H1 (cell line): ENCODE measurements around the gene BAZ2B. TPM values are rescaled to one million over a fixed set of nuclear protein-coding genes. Genes with fewer than 3 reads are reported as not detected.

Experiments
- CTCF ChIA-PET: fragments of 300-600 bp; sonication (Branson Sonifier 250); formaldehyde crosslinking; loops from one replicate; lab custom pipeline; 2021; ENCODE audit not compliant: partially characterized antibody; lab: Charles Lee
- POLR2A ChIA-PET: fragments of 300-600 bp; sonication (Branson Sonifier 250); formaldehyde crosslinking; loops from one replicate; lab custom pipeline; 2021; ENCODE audit warnings: inconsistent platforms; ENCODE audit not compliant: partially characterized antibody; lab: Charles Lee
- DNase-seq, 2 experiments: peaks; one replicate each; pipeline versions ENCODE4 v3.0.0 to v3.0.0-alpha.2; 2010 to 2022; ENCODE audit warnings: low spot score in 2 of 2, low read depth in 1 of 2, mixed read lengths in 1 of 2
- FAIRE-seq: peaks from 2 replicates; lab custom pipeline; 2011; peaks lifted over from hg19 to GRCh38; lab: Jason Lieb, UNC
- H2AFZ ChIP-seq: 2 replicates; pipeline ENCODE4 v1.8.1; 2012; ENCODE audit warnings: low read length, inconsistent platforms
- H2AK5ac ChIP-seq: 2 replicates; pipeline ENCODE4 v1.6.1; 2013; ENCODE audit warnings: low read depth, low read length
- H2BK120ac ChIP-seq: replicated peaks from 2 replicates; pipeline ENCODE3; 2013; ENCODE audit warnings: low read depth, low read length, inconsistent platforms
- H2BK12ac ChIP-seq: 2 replicates; pipeline ENCODE4 v1.6.1; 2013; ENCODE audit warnings: low read depth, low read length
- H2BK15ac ChIP-seq: 2 replicates; pipeline ENCODE4 v1.6.1; 2013; ENCODE audit warnings: low read length
- H2BK20ac ChIP-seq: 2 replicates; pipeline ENCODE4 v1.6.1; 2013; ENCODE audit warnings: low read length
- H2BK5ac ChIP-seq: 2 replicates; pipeline ENCODE4 v1.6.1; 2013; ENCODE audit warnings: low read depth, low read length
- H3K14ac ChIP-seq: 2 replicates; pipeline ENCODE4 v1.6.1; 2013; ENCODE audit warnings: inconsistent platforms; ENCODE audit not compliant: insufficient read length
- H3K18ac ChIP-seq: 2 replicates; pipeline ENCODE4 v1.6.1; 2013; ENCODE audit warnings: low read length; ENCODE audit errors: extremely low read depth
- H3K23ac ChIP-seq: 2 replicates; pipeline ENCODE4 v1.6.1; 2013; ENCODE audit warnings: inconsistent platforms; ENCODE audit not compliant: insufficient read length
- H3K23me2 ChIP-seq: 2 replicates; pipeline ENCODE4 v1.6.1; 2013; ENCODE audit warnings: low read depth, low read length
- H3K27ac ChIP-seq: 2 replicates; pipeline ENCODE4 v1.6.1; 2011; ENCODE audit warnings: low read depth, low read length, inconsistent platforms
- H3K27me3 ChIP-seq, 4 experiments: replicated peaks in 1 of 4; 1 replicate in 1 of 4; 2 replicates in 3 of 4; pipeline versions ENCODE4 v1.6.1 to v1.8.1; 2011 to 2013; ENCODE audit warnings: low read length in 3 of 4, mild to moderate bottlenecking in 3 of 4, inconsistent platforms in 2 of 4, mixed read lengths in 2 of 4, moderate library complexity in 1 of 4; ENCODE audit not compliant: control insufficient read depth in 3 of 4, insufficient read depth in 3 of 4; ENCODE audit errors: extremely low read depth in 1 of 4
- H3K36me3 ChIP-seq, 4 experiments: 2 replicates each; pipeline versions ENCODE4 v1.6.1 to v1.8.1; 2011 to 2013; ENCODE audit warnings: mild to moderate bottlenecking in 4 of 4, low read length in 3 of 4, moderate library complexity in 2 of 4, control low read depth in 1 of 4, inconsistent platforms in 1 of 4; ENCODE audit not compliant: insufficient read depth in 4 of 4, control insufficient read depth in 2 of 4
- H3K4ac ChIP-seq: replicated peaks from 2 replicates; pipeline ENCODE3; 2013; ENCODE audit warnings: low read length, low read depth, mixed read lengths, inconsistent platforms; ENCODE audit not compliant: insufficient read length
- H3K4me1 ChIP-seq, 4 experiments: replicated peaks in 1 of 4; 1 replicate in 1 of 4; 2 replicates in 3 of 4; pipeline versions ENCODE4 v1.6.1 to v1.8.1; 2011 to 2013; ENCODE audit warnings: low read length in 3 of 4, inconsistent platforms in 2 of 4, mixed read lengths in 1 of 4; ENCODE audit not compliant: insufficient read depth in 4 of 4, control insufficient read depth in 3 of 4
- H3K4me2 ChIP-seq, 2 experiments: 2 replicates each; pipeline versions ENCODE4 v1.6.1 to v1.8.1; 2011 to 2013; ENCODE audit warnings: low read depth in 2 of 2, low read length in 2 of 2, control low read depth in 1 of 2, inconsistent platforms in 1 of 2, mild to moderate bottlenecking in 1 of 2; ENCODE audit not compliant: insufficient read depth in 1 of 2
- H3K4me3 ChIP-seq, 4 experiments: fragments of 200-600, 300-600 bp in 1 of 4; sonication (generic), shearing (Covaris generic), sonication (Bioruptor Twin) in 1 of 4; 2 replicates each; pipeline versions ENCODE4 v1.5.1 to v1.8.1; 2011 to 2016; ENCODE audit warnings: low read length in 4 of 4, low read depth in 3 of 4, control low read depth in 2 of 4, inconsistent platforms in 2 of 4, mild to moderate bottlenecking in 2 of 4, mixed read lengths in 1 of 4, moderate library complexity in 1 of 4; ENCODE audit not compliant: insufficient read depth in 2 of 4; ENCODE audit errors: extremely low read depth in 1 of 4
- H3K56ac ChIP-seq: replicated peaks from 2 replicates; pipeline ENCODE3; 2013; ENCODE audit warnings: low read depth, mild to moderate bottlenecking, mixed read lengths, low read length, inconsistent platforms; ENCODE audit not compliant: insufficient read length
- H3K79me1 ChIP-seq: 2 replicates; pipeline ENCODE4 v1.6.1; 2013; ENCODE audit warnings: low read depth, low read length, control low read depth
- H3K79me2 ChIP-seq, 2 experiments: 2 replicates each; pipeline versions ENCODE4 v1.6.1 to v1.8.1; 2012 to 2013; ENCODE audit warnings: low read length in 2 of 2, mild to moderate bottlenecking in 2 of 2, inconsistent platforms in 1 of 2; ENCODE audit not compliant: insufficient read depth in 2 of 2, control insufficient read depth in 1 of 2
- H3K9ac ChIP-seq, 4 experiments: replicated peaks in 1 of 4; 1 replicate in 1 of 4; 2 replicates in 3 of 4; pipeline versions ENCODE4 v1.6.1 to v1.8.1; 2011 to 2013; ENCODE audit warnings: low read depth in 3 of 4, low read length in 3 of 4, control low read depth in 2 of 4, mild to moderate bottlenecking in 2 of 4, moderate library complexity in 2 of 4, inconsistent platforms in 1 of 4; ENCODE audit errors: extremely low read depth in 1 of 4
- H3K9me3 ChIP-seq, 2 experiments: 2 replicates each; pipeline versions ENCODE4 v1.6.1 to v1.8.1; 2012 to 2013; ENCODE audit warnings: mild to moderate bottlenecking in 2 of 2, moderate library complexity in 2 of 2, control low read depth in 1 of 2, inconsistent platforms in 1 of 2, low read depth in 1 of 2, low read length in 1 of 2, mixed read lengths in 1 of 2; ENCODE audit not compliant: insufficient read depth in 2 of 2
- H4K20me1 ChIP-seq, 2 experiments: replicated peaks in 1 of 2; 2 replicates each; pipeline versions ENCODE3 to v1.8.1; 2011 to 2013; ENCODE audit warnings: inconsistent platforms in 2 of 2, low read length in 2 of 2, mild to moderate bottlenecking in 1 of 2; ENCODE audit not compliant: insufficient read depth in 2 of 2, control insufficient read depth in 1 of 2
- H4K5ac ChIP-seq: 2 replicates; pipeline ENCODE4 v1.6.1; 2013; ENCODE audit warnings: low read length, low read depth, mixed read lengths, inconsistent platforms; ENCODE audit not compliant: insufficient read length
- H4K8ac ChIP-seq: 2 replicates; pipeline ENCODE4 v1.8.0; 2013; ENCODE audit warnings: mild to moderate bottlenecking, moderate library complexity, low read length, inconsistent platforms; ENCODE audit not compliant: insufficient read depth; ENCODE audit errors: extremely low read depth
- H4K91ac ChIP-seq: replicated peaks from 2 replicates; pipeline ENCODE3; 2013; ENCODE audit warnings: low read length, mixed read lengths, inconsistent platforms; ENCODE audit not compliant: insufficient read length
- ASH2L ChIP-seq: fragments of 200-600, 300-600 bp; sonication (generic); IDR thresholded peaks from one replicate; pipeline ENCODE4 v1.7.1; 2017; ENCODE audit warnings: low read length
- BACH1 ChIP-seq: IDR thresholded peaks from 2 replicates; pipeline ENCODE4 v1.6.1; 2012; ENCODE audit warnings: low read length, improper control_type of control experiment
- BCL11A ChIP-seq, 2 experiments: IDR thresholded peaks; one replicate each; pipeline ENCODE4 v1.6.1; 2011; ENCODE audit warnings: low read depth in 2 of 2, low read length in 2 of 2, mild to moderate bottlenecking in 2 of 2
- CHD2 ChIP-seq: IDR thresholded peaks from 2 replicates; pipeline ENCODE4 v1.6.1; 2012; ENCODE audit warnings: low read length, improper control_type of control experiment
- MAFK ChIP-seq: IDR thresholded peaks from 2 replicates; pipeline ENCODE4 v1.6.1; 2012; ENCODE audit warnings: low read depth, mild to moderate bottlenecking, improper control_type of control experiment, low read length
- SP4 ChIP-seq: IDR thresholded peaks from 2 replicates; pipeline ENCODE4 v1.6.1; 2012; ENCODE audit warnings: low read length, inconsistent platforms
- TBP ChIP-seq: IDR thresholded peaks from 2 replicates; pipeline ENCODE4 v1.6.1; 2011; ENCODE audit warnings: low read depth, low read length, improper control_type of control experiment
- TCF12 ChIP-seq: IDR thresholded peaks from 2 replicates; pipeline ENCODE4 v1.6.1; 2011; ENCODE audit warnings: low read depth, mild to moderate bottlenecking, low read length
- WGBS, 2 experiments: shearing (Covaris generic) in 1 of 2; methylation state at CpG; one replicate each; pipeline versions ENCODE4 v1.1.6 to v1.1.7; 2013 to 2015; ENCODE audit warnings: low lambda C conversion rate in 2 of 2, mixed read lengths in 2 of 2, inconsistent platforms in 1 of 2, low coverage in 1 of 2, missing lambda C conversion rate in 1 of 2; ENCODE audit not compliant: insufficient replicate concordance in 2 of 2, insufficient coverage in 1 of 2, insufficient read length in 1 of 2; ENCODE audit errors: extremely low coverage in 1 of 2, missing lambda C conversion rate in 1 of 2; 5-methylcytosine and 5-hydroxymethylcytosine counted together
- polyA plus RNA-seq, 7 experiments: library from polyadenylated mRNA; depleted of rRNA in 3 of 7; stranded (reverse) in 5 of 7; unstranded in 2 of 7; fragments of >200 nt in 5 of 7; fragments of 200-250 nt in 2 of 7; gene quantifications; 1 replicate in 5 of 7; 2 replicates in 1 of 7; 4 replicates in 1 of 7; pipeline versions ENCODE4 v1.2.1 to v1.2.3, GENCODE V29; 2011 to 2013; ENCODE audit warnings: missing spikeins in 2 of 7, mixed read lengths in 2 of 7
- total RNA-seq: library from RNA; stranded (reverse); fragmentation: NEBNext Ultra II Directional; extraction: Animal tissue kit (Norgen Biotek cat#: 25700); gene quantifications from 2 replicates; pipeline ENCODE4 v1.2.1, GENCODE V29; 2021

The BAZ2B gene
- total and polyA plus RNA-seq, 2 of the 8 experiments (the other 6 are each of a cell fraction or from before 2014, with no cell fraction given) = 15.2 to 46.3 TPM

GRCh38 chr2:159651884-159652283 is 35.5 kb upstream of the BAZ2B start:
- CTCF ChIA-PET = no interaction called here
- no peak overlapping the region for H2BK20ac ChIP-seq
- no peaks in the 10 kb centered on the region for H3K79me1 ChIP-seq
- DNase-seq (no peak), FAIRE-seq (no peak)
- no peak overlapping the region for H2BK15ac ChIP-seq
- no peak overlapping the region for H3K9ac ChIP-seq
- no peak overlapping the region for H4K91ac ChIP-seq
- no peaks in the 10 kb centered on the region for H3K79me2 ChIP-seq
- H2AK5ac ChIP-seq = no peak overlapping the region
- WGBS, 2 experiments = 87% methylated on average over 1 of the region's 1 CpG; no CpG with 5 or more reads in 1 of the 2 experiments
- no peaks in the 10 kb centered on the region for H3K36me3 ChIP-seq
- H3K9me3 ChIP-seq = peaks cover 0 to 8% of the 10 kb centered on the region in 2 experiments; a peak in 2 of 4 replicates
- H2AFZ ChIP-seq = no peak overlapping the region
- no peaks in the 10 kb centered on the region for H3K4me1 ChIP-seq
- H3K4me2 ChIP-seq = no peak overlapping the region
- TF ChIP-seq SP4 (no peak), CHD2 (no peak), TCF12 (no peak), BCL11A (IDR thresholded peaks at IDR 0.05; ENCODE audit: low read depth in 2 of 2, low read length in 2 of 2) (no peak), ASH2L (no peak), BACH1 (peak; percentile 75), MAFK (peak; percentile 41; the same call in 1 of the 2 replicates), TBP (no peak)
- no peak overlapping the region for H2BK120ac ChIP-seq
- H3K18ac ChIP-seq = no peak overlapping the region
- no peak overlapping the region for H3K27ac ChIP-seq
- no peaks in the 10 kb centered on the region for H4K20me1 ChIP-seq
- no peak overlapping the region for H4K5ac ChIP-seq
- no peak overlapping the region for H3K14ac ChIP-seq
- no peak overlapping the region for H4K8ac ChIP-seq
- H2BK12ac ChIP-seq = no peak overlapping the region
- no peaks in the 10 kb centered on the region for H3K23me2 ChIP-seq
- H3K56ac ChIP-seq = no peak overlapping the region
- H3K27me3 ChIP-seq = no peaks in the 10 kb centered on the region
- no peak overlapping the region for H3K23ac ChIP-seq
- no peak overlapping the region for H3K4ac ChIP-seq
- no peak overlapping the region for H3K4me3 ChIP-seq
- POLR2A ChIA-PET = no interaction called here
- H2BK5ac ChIP-seq = no peak overlapping the region
